DND-41 (cell line): Measurements from ENCODE around the gene TNRC6A.

Experiments
- ATAC-seq: fragments of 200-7000 bp; cut with Tn5 transposase; 3 replicates; pipeline ENCODE4 v1.9.1; 2021; ENCODE audit warnings: low read depth; ENCODE audit not compliant: insufficient read depth
- DNase-seq: peaks from one replicate; pipeline ENCODE4 v3.0.0-alpha.2; 2020
- H2AFZ ChIP-seq: 2 replicates; pipeline ENCODE4 v1.6.0; 2012; ENCODE audit warnings: low read depth, low read length
- H3K27ac ChIP-seq: 2 replicates; pipeline ENCODE4 v1.5.1; 2012; ENCODE audit warnings: low read length, inconsistent platforms
- H3K27me3 ChIP-seq: fragments of 200-600 bp; sonication (generic); 2 replicates; pipeline ENCODE4 v1.6.0; 2012; ENCODE audit warnings: low read length, mild to moderate bottlenecking, inconsistent platforms; ENCODE audit not compliant: insufficient read depth, poor library complexity
- H3K36me3 ChIP-seq: 2 replicates; pipeline ENCODE4 v1.5.1; 2012; ENCODE audit warnings: low read length, inconsistent platforms; ENCODE audit not compliant: insufficient read depth
- H3K4me1 ChIP-seq: 2 replicates; pipeline ENCODE4 v1.5.1; 2012; ENCODE audit warnings: mild to moderate bottlenecking, low read length; ENCODE audit not compliant: insufficient read depth
- H3K4me2 ChIP-seq: 2 replicates; pipeline ENCODE4 v1.6.0; 2012; ENCODE audit warnings: mild to moderate bottlenecking, moderate library complexity, low read length, inconsistent platforms; ENCODE audit not compliant: insufficient read depth
- H3K4me3 ChIP-seq, 2 experiments: fragments of 200-600 bp in 1 of 2; shearing (Covaris generic) in 1 of 2; 2 replicates each; pipeline ENCODE4 v1.5.1; 2012 to 2016; ENCODE audit warnings: inconsistent platforms in 2 of 2, low read length in 2 of 2, mild to moderate bottlenecking in 2 of 2, low read depth in 1 of 2, moderate library complexity in 1 of 2
- H3K79me2 ChIP-seq: 2 replicates; pipeline ENCODE4 v1.6.0; 2012; ENCODE audit warnings: low read length, inconsistent platforms; ENCODE audit not compliant: insufficient read depth
- H3K9ac ChIP-seq: 2 replicates; pipeline ENCODE4 v1.6.0; 2012; ENCODE audit warnings: low read depth, mild to moderate bottlenecking, inconsistent platforms, low read length, moderate library complexity
- H3K9me3 ChIP-seq: 2 replicates; pipeline ENCODE4 v1.5.1; 2012; ENCODE audit warnings: low read length, moderate library complexity, mild to moderate bottlenecking, inconsistent platforms; ENCODE audit not compliant: insufficient read depth, severe bottlenecking
- H4K20me1 ChIP-seq: 2 replicates; pipeline ENCODE4 v1.6.0; 2012; ENCODE audit warnings: low read length; ENCODE audit not compliant: insufficient read depth
- EZH2 ChIP-seq: IDR thresholded peaks from 3 replicates; pipeline ENCODE4 v1.6.1; 2012; ENCODE audit warnings: borderline replicate concordance, low read depth, mild to moderate bottlenecking, moderate library complexity, low read length, inconsistent platforms; ENCODE audit not compliant: severe bottlenecking
- TF ChIP-seq, protein P1 (sequence below): IDR thresholded peaks from 2 replicates; pipeline ENCODE4 v1.5.1; 2012; ENCODE audit warnings: borderline replicate concordance, low read length, moderate library complexity, mild to moderate bottlenecking; ENCODE audit not compliant: poor library complexity, severe bottlenecking; ENCODE audit errors: extremely low read depth

TNRC6A gene

DNA sequence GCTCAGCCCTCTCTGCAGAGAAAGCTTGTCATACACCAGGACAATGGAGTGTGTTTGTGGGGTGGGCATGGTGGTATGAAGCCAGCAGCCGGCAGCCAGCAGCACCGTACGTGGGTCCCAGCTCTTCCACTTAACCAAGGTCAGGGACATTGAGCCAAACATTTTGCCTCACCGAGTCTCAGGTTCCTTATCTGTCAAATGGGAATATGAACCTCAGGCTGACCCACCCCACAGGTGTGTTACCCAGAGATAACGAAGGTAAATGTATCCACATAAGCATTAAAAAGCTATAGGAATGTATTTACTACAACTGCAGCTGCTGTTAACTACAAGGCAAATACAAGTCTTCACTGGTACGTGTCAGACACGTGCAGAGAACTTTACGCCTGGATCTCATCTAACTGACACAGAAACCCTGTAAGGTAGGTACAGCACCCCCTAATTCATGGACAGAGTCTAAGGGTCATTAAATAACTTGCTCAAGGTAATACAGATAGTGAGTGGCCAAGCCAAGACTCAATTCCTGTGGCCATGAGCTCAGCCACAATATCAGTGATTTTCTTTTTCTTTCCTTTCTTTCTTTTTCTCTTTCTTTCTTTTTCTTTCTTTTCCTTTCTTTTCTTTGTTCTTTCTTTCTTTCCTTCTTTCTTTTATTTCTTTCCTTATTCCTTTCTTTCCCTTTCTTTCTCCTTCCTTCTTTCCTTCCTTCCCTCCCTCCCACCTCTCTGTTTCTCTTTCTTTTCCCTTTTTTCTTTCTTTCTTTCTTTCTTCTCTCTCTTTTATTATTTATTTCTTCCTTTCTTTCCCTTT lies 117.3 kb downstream of the TNRC6A start:
- Histone ChIP-seq H3K9ac (no peak overlapping the region), H3K4me3 (no peak overlapping the region), H3K36me3 (no peaks in the 10 kb centered on the region), H3K4me2 (no peak overlapping the region), H3K27ac (no peak overlapping the region), H4K20me1 (no peaks in the 10 kb centered on the region), H2AFZ (no peak overlapping the region), H3K27me3 (no peaks in the 10 kb centered on the region), H3K79me2 (no peaks in the 10 kb centered on the region), H3K9me3 (no peaks in the 10 kb centered on the region), H3K4me1 (no peaks in the 10 kb centered on the region)
- ATAC-seq = no peak
- no peak for TF ChIP-seq EZH2
- TF ChIP-seq, protein P1, sequence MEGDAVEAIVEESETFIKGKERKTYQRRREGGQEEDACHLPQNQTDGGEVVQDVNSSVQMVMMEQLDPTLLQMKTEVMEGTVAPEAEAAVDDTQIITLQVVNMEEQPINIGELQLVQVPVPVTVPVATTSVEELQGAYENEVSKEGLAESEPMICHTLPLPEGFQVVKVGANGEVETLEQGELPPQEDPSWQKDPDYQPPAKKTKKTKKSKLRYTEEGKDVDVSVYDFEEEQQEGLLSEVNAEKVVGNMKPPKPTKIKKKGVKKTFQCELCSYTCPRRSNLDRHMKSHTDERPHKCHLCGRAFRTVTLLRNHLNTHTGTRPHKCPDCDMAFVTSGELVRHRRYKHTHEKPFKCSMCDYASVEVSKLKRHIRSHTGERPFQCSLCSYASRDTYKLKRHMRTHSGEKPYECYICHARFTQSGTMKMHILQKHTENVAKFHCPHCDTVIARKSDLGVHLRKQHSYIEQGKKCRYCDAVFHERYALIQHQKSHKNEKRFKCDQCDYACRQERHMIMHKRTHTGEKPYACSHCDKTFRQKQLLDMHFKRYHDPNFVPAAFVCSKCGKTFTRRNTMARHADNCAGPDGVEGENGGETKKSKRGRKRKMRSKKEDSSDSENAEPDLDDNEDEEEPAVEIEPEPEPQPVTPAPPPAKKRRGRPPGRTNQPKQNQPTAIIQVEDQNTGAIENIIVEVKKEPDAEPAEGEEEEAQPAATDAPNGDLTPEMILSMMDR = no peak
- DNase-seq = no peak

DNA sequence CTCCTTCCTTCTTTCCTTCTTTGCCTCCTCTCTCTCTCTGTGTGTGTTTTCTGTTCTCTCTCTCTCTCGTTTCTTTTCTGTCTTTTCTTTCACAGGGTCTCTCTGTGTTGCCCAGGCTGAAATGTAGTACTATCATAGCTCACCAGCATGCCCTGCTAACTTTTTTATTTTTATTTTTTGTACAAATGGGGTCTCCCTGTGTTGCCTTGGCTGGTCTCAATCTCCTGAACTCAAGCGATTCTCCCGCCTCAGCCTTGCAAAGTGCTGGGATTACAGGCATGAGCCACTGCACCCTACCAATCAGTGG lies 117.9 kb downstream of the TNRC6A start:
- DNase-seq (no peak), ATAC-seq (no peak)
- Histone ChIP-seq H3K36me3 (no peaks in the 10 kb centered on the region), H3K27ac (no peak overlapping the region), H2AFZ (no peak overlapping the region), H3K27me3 (no peaks in the 10 kb centered on the region), H4K20me1 (no peaks in the 10 kb centered on the region), H3K9ac (no peak overlapping the region), H3K4me2 (no peak overlapping the region), H3K4me1 (no peaks in the 10 kb centered on the region), H3K79me2 (no peaks in the 10 kb centered on the region), H3K9me3 (no peaks in the 10 kb centered on the region), H3K4me3 (no peak overlapping the region)
- TF ChIP-seq, protein P1 = no peak
- no peak for TF ChIP-seq EZH2

DNA sequence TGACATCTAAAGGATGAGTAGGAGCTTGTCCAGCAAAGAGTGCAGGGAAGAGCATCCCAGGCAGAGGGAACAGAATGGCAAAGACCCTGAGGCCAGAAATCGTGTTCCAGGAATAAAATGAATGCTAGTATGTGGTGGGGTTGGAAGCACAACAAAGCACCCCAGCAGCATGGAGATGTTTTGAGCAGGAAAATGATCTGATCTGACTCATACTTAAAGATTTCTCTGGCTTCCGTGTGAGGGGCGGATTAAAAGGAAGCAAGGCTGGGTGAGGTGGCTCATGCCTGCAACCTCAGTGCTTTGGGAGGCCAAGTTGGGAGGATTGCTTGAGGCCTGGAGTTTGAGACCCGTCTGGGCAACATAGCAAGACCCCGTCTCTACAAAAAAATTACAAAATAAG lies 118.6 kb downstream of the TNRC6A start:
- TF ChIP-seq EZH2 = no peak
- TF ChIP-seq, protein P1 = no peak
- H3K27ac ChIP-seq = no peak overlapping the region
- no peak overlapping the region for H3K4me3 ChIP-seq
- no peaks in the 10 kb centered on the region for H4K20me1 ChIP-seq
- H3K4me2 ChIP-seq = no peak overlapping the region
- no peaks in the 10 kb centered on the region for H3K36me3 ChIP-seq
- DNase-seq (no peak), ATAC-seq (no peak)
- no peaks in the 10 kb centered on the region for H3K79me2 ChIP-seq
- H3K27me3 ChIP-seq = no peaks in the 10 kb centered on the region
- H3K4me1 ChIP-seq = no peaks in the 10 kb centered on the region
- no peak overlapping the region for H3K9ac ChIP-seq
- H2AFZ ChIP-seq = no peak overlapping the region
- H3K9me3 ChIP-seq = no peaks in the 10 kb centered on the region

DNA sequence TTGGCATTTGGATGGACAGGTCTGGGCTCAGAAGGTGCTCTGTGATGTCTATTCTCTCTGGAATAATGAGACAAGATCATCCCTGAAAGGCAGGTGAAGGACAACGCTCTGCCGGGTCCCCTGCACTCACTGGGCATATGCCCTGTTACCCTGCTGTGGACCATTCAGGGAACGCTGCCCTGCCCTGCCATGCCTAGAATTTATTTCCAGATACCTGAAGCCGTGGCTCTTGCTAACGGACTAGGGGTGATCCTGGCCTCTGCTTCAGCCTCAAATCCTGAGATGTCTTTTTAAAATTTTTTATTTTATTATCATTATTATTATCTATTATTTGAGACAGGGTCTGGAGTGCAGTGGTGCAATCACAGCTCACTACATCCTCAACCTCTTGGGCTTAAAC lies 120.2 kb downstream of the TNRC6A start:
- Histone ChIP-seq H3K4me2 (no peak overlapping the region), H3K36me3 (no peaks in the 10 kb centered on the region), H3K9me3 (no peaks in the 10 kb centered on the region), H4K20me1 (no peaks in the 10 kb centered on the region), H2AFZ (no peak overlapping the region), H3K27ac (no peak overlapping the region), H3K9ac (no peak overlapping the region), H3K27me3 (no peaks in the 10 kb centered on the region), H3K79me2 (no peaks in the 10 kb centered on the region), H3K4me1 (no peaks in the 10 kb centered on the region), H3K4me3 (no peak overlapping the region)
- no peak for TF ChIP-seq EZH2
- ATAC-seq (no peak), DNase-seq (no peak)
